HS-27A (cell line): ENCODE measurements around the gene DDX3Y.

Experiments used
- DNase-seq: peaks from one replicate; pipeline ENCODE4 v3.0.0-alpha.2; 2012; ENCODE audit warnings: low read depth, missing footprints

DDX3Y gene

GRCh38 chrY:12904618-12905516 is at the start of gene DDX3Y:
Gene DDX3Y (plus strand): TSS chrY:12904868. CDS start chrY:12904937, 69 bp downstream.
- DNase-seq: peak; percentile 72

GRCh38 chrY:12855791-12856275 is 48.8 kb upstream of the DDX3Y start:
- DNase-seq: no peak

GRCh38 chrY:12867960-12868359 is 36.7 kb upstream of the DDX3Y start:
- DNase-seq: no peak

GRCh38 chrY:12896973-12897372 is 7.7 kb upstream of the DDX3Y start:
- no peak for DNase-seq

GRCh38 chrY:12898604-12899003 is 6.1 kb upstream of the DDX3Y start:
- no peak for DNase-seq

GRCh38 chrY:12905517-12905872 is 827 bp downstream of the DDX3Y start:
- DNase-seq: no peak

GRCh38 chrY:12905895-12906294 is 1.2 kb downstream of the DDX3Y start:
- peak; percentile 9 for DNase-seq

GRCh38 chrY:12913541-12913940 is 8.9 kb downstream of the DDX3Y start:
- DNase-seq: no peak

GRCh38 chrY:12928043-12928442 is 23.4 kb downstream of the DDX3Y start:
- no peak for DNase-seq

- no peak for DNase-seq
These were observed 37.3 kb downstream of the DDX3Y start for GRCh38 chrY:12941725-12942687.
